Brain microvascular endothelial cell (primary cell): ENCODE results near the gene CCDC157.
"Not testable (repeated sequence)": the region's sequence is repeated elsewhere in the genome, so short reads cannot be mapped to it uniquely, and the experiment has no call there.

ENCODE experiments used
- DNase-seq: peaks from one replicate; pipeline ENCODE4 v3.0.0-alpha.2; 2020
- H3K27ac ChIP-seq: fragments of 250-450 bp; sonication (Bioruptor Pico); 2 replicates; pipeline ENCODE4 v1.5.1; 2020; ENCODE audit warnings: mild to moderate bottlenecking, moderate library complexity
- H3K27me3 ChIP-seq: fragments of 250-450 bp; sonication (Bioruptor Pico); replicated peaks from 2 replicates; pipeline ENCODE4 v1.5.1; 2020; ENCODE audit warnings: mild to moderate bottlenecking
- H3K36me3 ChIP-seq: fragments of 250-450 bp; sonication (Bioruptor Pico); replicated peaks from 2 replicates; pipeline ENCODE4 v1.5.1; 2020; ENCODE audit warnings: mild to moderate bottlenecking
- H3K4me3 ChIP-seq: 2 replicates; pipeline ENCODE4 v1.5.1; 2011; ENCODE audit warnings: low read depth, mild to moderate bottlenecking, control low read depth, low read length, moderate library complexity
- CTCF ChIP-seq: IDR thresholded peaks from 2 replicates; pipeline ENCODE4 v1.5.1; 2011; ENCODE audit warnings: low read depth, mild to moderate bottlenecking, moderate library complexity, low read length, control low read depth, inconsistent platforms; ENCODE audit errors: missing control alignments
- in situ Hi-C: cut with HindIII; loops from 2 replicates; pipeline ENCODE4 v1.10.0; 2017; ENCODE audit warnings: low sequenced_read_pairs, low pct_ligation_motif_present

Gene CCDC157

GRCh38 chr22:30402028-30402765 lies 45.4 kb downstream of the CCDC157 start:
- DNase-seq: no peak
- H3K36me3 ChIP-seq: peaks cover 46% of the 10 kb centered on the region
- no peak overlapping the region for H3K27ac ChIP-seq
- H3K27me3 ChIP-seq: no peaks in the 10 kb centered on the region
- no peak for TF ChIP-seq CTCF
- in situ Hi-C loops: no loop called here
- H3K4me3 ChIP-seq: no peak overlapping the region

GRCh38 chr22:30402766-30403104 lies 45.9 kb downstream of the CCDC157 start:
- H3K27me3 ChIP-seq, H3K4me3 ChIP-seq, DNase-seq, H3K27ac ChIP-seq, in situ Hi-C loops: not testable (repeated sequence)
- H3K36me3 ChIP-seq: peaks cover 52% of the 10 kb centered on the region

- peaks cover 61% of the 10 kb centered on the region for H3K36me3 ChIP-seq
- no peak for TF ChIP-seq CTCF
Observed at GRCh38 chr22:30404307-30404706, 47.5 kb downstream of the CCDC157 start.

GRCh38 chr22:30405731-30406130 lies 48.9 kb downstream of the CCDC157 start:
- no peak for TF ChIP-seq CTCF
- Histone ChIP-seq H3K4me3 (no peak overlapping the region), H3K27me3 (no peaks in the 10 kb centered on the region), H3K27ac (no peak overlapping the region), H3K36me3 (peaks cover 65% of the 10 kb centered on the region)
- DNase-seq: no peak
- in situ Hi-C loops: no loop called here

More at GRCh38 chr22:30404307-30404706, 47.5 kb downstream of the CCDC157 start:
- no peaks in the 10 kb centered on the region for H3K27me3 ChIP-seq
- H3K27ac ChIP-seq: no peak overlapping the region
- DNase-seq: no peak
- in situ Hi-C loops: no loop called here
- H3K4me3 ChIP-seq: no peak overlapping the region

GRCh38 chr22:30406400-30406799 lies 49.6 kb downstream of the CCDC157 start:
- no peaks in the 10 kb centered on the region for H3K27me3 ChIP-seq
- no peak for DNase-seq
- in situ Hi-C loops: no loop called here

More at GRCh38 chr22:30406400-30406799, 49.6 kb downstream of the CCDC157 start:
- H3K36me3 ChIP-seq: peaks cover 71% of the 10 kb centered on the region
- no peak overlapping the region for H3K4me3 ChIP-seq
- no peak overlapping the region for H3K27ac ChIP-seq
- TF ChIP-seq CTCF: no peak
